Astrocyte (in vitro differentiated cells and primary cell): Measurements from ENCODE around the gene PRPSAP1. TPM values are rescaled to one million over a fixed set of nuclear protein-coding genes. Genes with fewer than 3 reads are reported as not detected.

Source experiments
- DNase-seq: peaks from one replicate; pipeline ENCODE4 v3.0.0-alpha.2; 2010; ENCODE audit warnings: low read depth
- FAIRE-seq: peaks from 2 replicates; lab custom pipeline; 2011; peaks lifted over from hg19 to GRCh38; lab: Jason Lieb, UNC
- H2AFZ ChIP-seq: 2 replicates; pipeline ENCODE4 v1.6.0; 2012; ENCODE audit warnings: low read depth, low read length, inconsistent platforms
- H3K27ac ChIP-seq: 2 replicates; pipeline ENCODE4 v1.5.1; 2011; ENCODE audit warnings: low read depth, low read length, inconsistent platforms
- H3K27me3 ChIP-seq: 2 replicates; pipeline ENCODE4 v1.6.0; 2011; ENCODE audit warnings: low read length, inconsistent platforms; ENCODE audit not compliant: insufficient read depth
- H3K36me3 ChIP-seq: 2 replicates; pipeline ENCODE4 v1.5.1; 2011; ENCODE audit warnings: low read length, inconsistent platforms; ENCODE audit not compliant: insufficient read depth
- H3K4me1 ChIP-seq: 2 replicates; pipeline ENCODE4 v1.5.1; 2011; ENCODE audit warnings: low read length, inconsistent platforms; ENCODE audit not compliant: insufficient read depth
- H3K4me2 ChIP-seq: 2 replicates; pipeline ENCODE4 v1.6.0; 2012; ENCODE audit warnings: low read length, inconsistent platforms
- H3K4me3 ChIP-seq: 2 replicates; pipeline ENCODE4 v1.5.1; 2011; ENCODE audit warnings: low read depth, mild to moderate bottlenecking, low read length, inconsistent platforms; ENCODE audit not compliant: insufficient read depth
- H3K79me2 ChIP-seq: 2 replicates; pipeline ENCODE4 v1.6.0; 2012; ENCODE audit warnings: mild to moderate bottlenecking, low read length, inconsistent platforms; ENCODE audit not compliant: insufficient read depth
- H3K9ac ChIP-seq: 2 replicates; pipeline ENCODE4 v1.6.0; 2012; ENCODE audit warnings: mild to moderate bottlenecking, low read length, inconsistent platforms
- H3K9me3 ChIP-seq: 2 replicates; pipeline ENCODE4 v1.5.1; 2012; ENCODE audit warnings: low read depth, mild to moderate bottlenecking, low read length, inconsistent platforms; ENCODE audit not compliant: insufficient read depth
- H4K20me1 ChIP-seq: 2 replicates; pipeline ENCODE4 v1.6.0; 2012; ENCODE audit warnings: low read length, inconsistent platforms; ENCODE audit not compliant: insufficient read depth
- H3K27ac Mint-ChIP-seq: one replicate; pipeline ENCODE4 v1.8.0; 2021; ENCODE audit warnings: mild to moderate bottlenecking, mixed read lengths; ENCODE audit not compliant: unreplicated experiment
- H3K27me3 Mint-ChIP-seq: one replicate; pipeline ENCODE4 v1.8.0; 2021; ENCODE audit warnings: low read depth, mixed read lengths; ENCODE audit not compliant: unreplicated experiment
- H3K36me3 Mint-ChIP-seq: one replicate; pipeline ENCODE4 v1.8.0; 2021; ENCODE audit warnings: low read depth, mixed read lengths; ENCODE audit not compliant: unreplicated experiment
- H3K4me1 Mint-ChIP-seq: one replicate; pipeline ENCODE4 v1.8.0; 2021; ENCODE audit warnings: low read depth, mixed read lengths; ENCODE audit not compliant: unreplicated experiment
- H3K4me3 Mint-ChIP-seq: one replicate; pipeline ENCODE4 v1.8.0; 2021; ENCODE audit warnings: mild to moderate bottlenecking, moderate library complexity, mixed read lengths; ENCODE audit not compliant: unreplicated experiment
- H3K9me3 Mint-ChIP-seq: one replicate; pipeline ENCODE4 v1.8.0; 2021; ENCODE audit warnings: mild to moderate bottlenecking, mixed read lengths; ENCODE audit not compliant: unreplicated experiment
- CTCF ChIP-seq: IDR thresholded peaks from 2 replicates; pipeline ENCODE4 v1.5.1; 2011; ENCODE audit warnings: low read depth, mild to moderate bottlenecking, inconsistent platforms, low read length, moderate library complexity; ENCODE audit not compliant: insufficient read depth
- EZH2 ChIP-seq: IDR thresholded peaks from 2 replicates; pipeline ENCODE4 v1.6.1; 2012; ENCODE audit warnings: mild to moderate bottlenecking, low read length, inconsistent platforms; ENCODE audit not compliant: insufficient read depth
- total RNA-seq: library from RNA; stranded (reverse); gene quantifications from 2 replicates; pipeline ENCODE4 v1.2.1, GENCODE V29; 2021

PRPSAP1 gene
- total RNA-seq, 1 donor from 2014 or later: 36.2 TPM

GRCh38 chr17:76260220-76260619 lies 93.5 kb downstream of the PRPSAP1 start:
- FAIRE-seq (no peak), DNase-seq (no peak)
- TF ChIP-seq CTCF (no peak), EZH2 (no peak)
- no peaks in the 10 kb centered on the region for H3K9me3 ChIP-seq
- H3K36me3 ChIP-seq: no peaks in the 10 kb centered on the region
- no peaks in the 10 kb centered on the region for H3K27me3 ChIP-seq
- no peaks in the 10 kb centered on the region for H3K36me3 Mint-ChIP-seq
- peaks cover 22% of the 10 kb centered on the region for H3K4me1 ChIP-seq
- no peak overlapping the region for H3K4me2 ChIP-seq
- H3K4me3 Mint-ChIP-seq: no peak overlapping the region
- H3K9ac ChIP-seq: no peak overlapping the region
- no peak overlapping the region for H3K27ac Mint-ChIP-seq
- no peaks in the 10 kb centered on the region for H4K20me1 ChIP-seq
- H3K79me2 ChIP-seq: no peaks in the 10 kb centered on the region
- H3K4me1 Mint-ChIP-seq: peaks cover 21% of the 10 kb centered on the region
- H2AFZ ChIP-seq: no peak overlapping the region
- H3K27me3 Mint-ChIP-seq: no peaks in the 10 kb centered on the region
- no peaks in the 10 kb centered on the region for H3K9me3 Mint-ChIP-seq
- no peak overlapping the region for H3K4me3 ChIP-seq
- H3K27ac ChIP-seq: no peak overlapping the region

Other genes with a start within 250 kb of the PRPSAP1 start
- gene FOXJ1, start 212.7 kb downstream of the PRPSAP1 start, total RNA-seq: 0.31 and 0.48 TPM in 2 replicates
- 1.4 and 1.8 TPM in 2 replicates for gene RNF157, start 113.4 kb downstream of the PRPSAP1 start, total RNA-seq
- 32.8 and 34.6 TPM in 2 replicates for gene UBALD2, start 88.6 kb downstream of the PRPSAP1 start, total RNA-seq
- 2.5 and 3.8 TPM in 2 replicates for gene QRICH2, start 45.6 kb downstream of the PRPSAP1 start, total RNA-seq
- 34.8 TPM in 2 replicates for gene SPHK1, start 30.7 kb upstream of the PRPSAP1 start, total RNA-seq
- 25.8 and 26.0 TPM in 2 replicates for gene UBE2O, start 99.2 kb upstream of the PRPSAP1 start, total RNA-seq
- gene AANAT, start 113.7 kb upstream of the PRPSAP1 start, total RNA-seq: 0.19 TPM in 1 of 2 replicates, not detected in the other
- 27.0 and 30.7 TPM in 2 replicates for gene RHBDF2, start 147.5 kb upstream of the PRPSAP1 start, total RNA-seq
- gene CYGB, start 183.8 kb upstream of the PRPSAP1 start, total RNA-seq: 20.5 and 29.2 TPM in 2 replicates
- 1.5 and 2.2 TPM in 2 replicates for gene PRCD, start 186.1 kb upstream of the PRPSAP1 start, total RNA-seq
- gene ST6GALNAC2, start 231.9 kb upstream of the PRPSAP1 start, total RNA-seq: 0.79 TPM in 1 of 2 replicates, not detected in the other